ENCODE measurements around the gene TSEN34.
"Not testable (repeated sequence)": the region's sequence is repeated elsewhere in the genome, so short reads cannot be mapped to it uniquely, and the experiment has no call there.

TSEN34 gene

DNA sequence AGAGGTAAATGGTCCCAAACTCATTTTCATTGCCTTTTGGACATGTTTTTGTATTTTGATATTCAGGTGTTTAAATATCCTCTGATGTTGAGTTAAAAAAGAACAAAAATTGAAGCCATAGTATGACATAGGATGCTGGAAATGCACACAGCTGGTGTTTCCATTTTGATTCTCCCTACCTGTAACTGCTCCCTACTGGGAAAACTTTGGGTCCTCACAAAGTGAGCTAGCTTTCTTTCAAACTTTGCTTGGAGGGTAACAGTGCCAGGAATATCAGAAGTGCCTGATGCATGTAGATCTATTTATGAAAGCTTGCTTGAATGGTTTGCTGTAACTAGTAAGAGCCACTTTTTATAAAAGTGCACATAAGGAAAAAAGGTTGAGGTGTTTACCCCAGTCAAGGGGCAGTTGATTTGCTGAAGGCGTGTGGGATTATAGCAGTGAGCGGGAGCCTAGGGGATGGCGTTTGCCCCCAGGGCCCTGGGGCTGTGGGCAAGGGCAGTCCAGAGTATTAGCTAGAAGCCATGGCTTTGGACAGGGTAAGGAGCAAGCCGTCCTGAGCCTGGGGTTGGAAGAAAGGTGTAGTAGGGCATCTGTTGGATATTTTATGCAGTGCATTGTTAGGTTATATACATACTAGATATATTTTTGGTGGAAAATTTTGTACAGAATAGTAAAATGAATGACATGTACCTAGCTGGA, 13.8 kb downstream of the TSEN34 start:
- no peak overlapping the region for H3K27ac ChIP-seq
- no peak overlapping the region for H3K4me3 ChIP-seq (ENCODE audit: low read depth, low read length)
- H3K4me1 ChIP-seq: peaks cover 13% of the 10 kb centered on the region
- H2AFZ ChIP-seq: no peak overlapping the region
- TF ChIP-seq, protein P1, sequence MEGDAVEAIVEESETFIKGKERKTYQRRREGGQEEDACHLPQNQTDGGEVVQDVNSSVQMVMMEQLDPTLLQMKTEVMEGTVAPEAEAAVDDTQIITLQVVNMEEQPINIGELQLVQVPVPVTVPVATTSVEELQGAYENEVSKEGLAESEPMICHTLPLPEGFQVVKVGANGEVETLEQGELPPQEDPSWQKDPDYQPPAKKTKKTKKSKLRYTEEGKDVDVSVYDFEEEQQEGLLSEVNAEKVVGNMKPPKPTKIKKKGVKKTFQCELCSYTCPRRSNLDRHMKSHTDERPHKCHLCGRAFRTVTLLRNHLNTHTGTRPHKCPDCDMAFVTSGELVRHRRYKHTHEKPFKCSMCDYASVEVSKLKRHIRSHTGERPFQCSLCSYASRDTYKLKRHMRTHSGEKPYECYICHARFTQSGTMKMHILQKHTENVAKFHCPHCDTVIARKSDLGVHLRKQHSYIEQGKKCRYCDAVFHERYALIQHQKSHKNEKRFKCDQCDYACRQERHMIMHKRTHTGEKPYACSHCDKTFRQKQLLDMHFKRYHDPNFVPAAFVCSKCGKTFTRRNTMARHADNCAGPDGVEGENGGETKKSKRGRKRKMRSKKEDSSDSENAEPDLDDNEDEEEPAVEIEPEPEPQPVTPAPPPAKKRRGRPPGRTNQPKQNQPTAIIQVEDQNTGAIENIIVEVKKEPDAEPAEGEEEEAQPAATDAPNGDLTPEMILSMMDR (IDR thresholded peaks at IDR 0.05): no peak
- peaks cover 51% of the 10 kb centered on the region for H3K79me2 ChIP-seq
- H3K4me2 ChIP-seq (ENCODE audit: low read length): no peak overlapping the region
- no peaks in the 10 kb centered on the region for H3K36me3 ChIP-seq (ENCODE audit: control insufficient read depth, insufficient read depth, low read length)
- no peaks in the 10 kb centered on the region for H3K9me3 ChIP-seq (ENCODE audit: control insufficient read depth, low read length)
- no peak overlapping the region for H3K9ac ChIP-seq
- H3K27me3 ChIP-seq (ENCODE audit: control insufficient read depth, insufficient read depth, low read length): no peaks in the 10 kb centered on the region

GRCh38 chr19:54206030-54206830, 15.1 kb downstream of the TSEN34 start:
- no peak overlapping the region for H3K9ac ChIP-seq
- TF ChIP-seq, protein P1 (IDR thresholded peaks at IDR 0.05): no peak
- no peaks in the 10 kb centered on the region for H3K36me3 ChIP-seq (ENCODE audit: control insufficient read depth, insufficient read depth, low read length)
- no peaks in the 10 kb centered on the region for H3K9me3 ChIP-seq (ENCODE audit: control insufficient read depth, low read length)
- H3K4me3 ChIP-seq (ENCODE audit: low read depth, low read length): no peak overlapping the region
- no peak overlapping the region for H2AFZ ChIP-seq
- H3K4me2 ChIP-seq (ENCODE audit: low read length): no peak overlapping the region
- H3K4me1 ChIP-seq: peaks cover 13% of the 10 kb centered on the region
- peaks cover 48% of the 10 kb centered on the region for H3K79me2 ChIP-seq
- H3K27ac ChIP-seq: no peak overlapping the region
- H3K27me3 ChIP-seq (ENCODE audit: control insufficient read depth, insufficient read depth, low read length): no peaks in the 10 kb centered on the region

DNA sequence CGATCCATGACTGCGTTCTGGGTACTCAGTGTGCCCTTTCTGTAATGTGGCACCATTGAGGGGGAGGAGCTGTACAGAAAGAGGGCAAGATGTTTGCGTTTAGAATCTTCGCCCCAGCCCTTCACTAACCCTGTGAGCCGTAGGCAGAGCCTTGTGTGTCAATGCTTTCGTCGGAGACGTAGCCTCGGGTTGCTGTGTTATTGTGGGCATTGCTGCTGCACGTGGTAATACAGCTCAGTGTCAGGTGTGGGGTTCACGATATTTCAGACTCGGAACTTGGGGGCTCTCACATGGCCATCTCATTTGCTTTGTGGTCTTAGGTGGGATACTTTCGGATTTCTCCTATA, 15.7 kb downstream of the TSEN34 start:
- peaks cover 43% of the 10 kb centered on the region for H3K79me2 ChIP-seq
- H3K36me3 ChIP-seq (ENCODE audit: control insufficient read depth, insufficient read depth, low read length): no peaks in the 10 kb centered on the region
- no peak overlapping the region for H3K4me2 ChIP-seq (ENCODE audit: low read length)
- H3K27me3 ChIP-seq (ENCODE audit: control insufficient read depth, insufficient read depth, low read length): no peaks in the 10 kb centered on the region
- no peak overlapping the region for H3K9ac ChIP-seq
- H3K27ac ChIP-seq: peak overlapping the region; percentile 56
- no peak overlapping the region for H2AFZ ChIP-seq
- H3K4me1 ChIP-seq: peaks cover 13% of the 10 kb centered on the region
- TF ChIP-seq, protein P1 (IDR thresholded peaks at IDR 0.05): no peak
- H3K4me3 ChIP-seq (ENCODE audit: low read depth, low read length): no peak overlapping the region
- H3K9me3 ChIP-seq (ENCODE audit: control insufficient read depth, low read length): no peaks in the 10 kb centered on the region

- not testable (repeated sequence) for H3K9me3 ChIP-seq (ENCODE audit: control insufficient read depth, low read length); H3K36me3 ChIP-seq (ENCODE audit: control insufficient read depth, insufficient read depth, low read length); H3K4me2 ChIP-seq (ENCODE audit: low read length); H3K9ac ChIP-seq; H3K27me3 ChIP-seq (ENCODE audit: control insufficient read depth, insufficient read depth, low read length); H3K4me3 ChIP-seq (ENCODE audit: low read depth, low read length); H2AFZ ChIP-seq
- Histone ChIP-seq H3K79me2 (peaks cover 39% of the 10 kb centered on the region), H3K27ac (peak overlapping the region; percentile 56), H3K4me1 (peaks cover 10% of the 10 kb centered on the region)
These were observed 16.1 kb downstream of the TSEN34 start for GRCh38 chr19:54207193-54207592.

GRCh38 chr19:54207676-54207982, 16.5 kb downstream of the TSEN34 start:
- peaks cover 7% of the 10 kb centered on the region for H3K4me1 ChIP-seq
- H3K79me2 ChIP-seq: peaks cover 34% of the 10 kb centered on the region
- H3K4me2 ChIP-seq (ENCODE audit: low read length): no peak overlapping the region
- no peak overlapping the region for H2AFZ ChIP-seq
- no peak overlapping the region for H3K9ac ChIP-seq
- no peaks in the 10 kb centered on the region for H3K27me3 ChIP-seq (ENCODE audit: control insufficient read depth, insufficient read depth, low read length)
- no peak overlapping the region for H3K4me3 ChIP-seq (ENCODE audit: low read depth, low read length)
- TF ChIP-seq, protein P1 (IDR thresholded peaks at IDR 0.05): no peak
- peak overlapping the region; percentile 56 for H3K27ac ChIP-seq
- no peaks in the 10 kb centered on the region for H3K9me3 ChIP-seq (ENCODE audit: control insufficient read depth, low read length)
- H3K36me3 ChIP-seq (ENCODE audit: control insufficient read depth, insufficient read depth, low read length): no peaks in the 10 kb centered on the region

All from parathyroid adenoma (tissue), 2 donors.